ENCODE results near the gene TMEM170A.
"Not testable (repeated sequence)": the region's sequence is repeated elsewhere in the genome, so short reads cannot be mapped to it uniquely, and the experiment has no call there.

Gene TMEM170A

DNA sequence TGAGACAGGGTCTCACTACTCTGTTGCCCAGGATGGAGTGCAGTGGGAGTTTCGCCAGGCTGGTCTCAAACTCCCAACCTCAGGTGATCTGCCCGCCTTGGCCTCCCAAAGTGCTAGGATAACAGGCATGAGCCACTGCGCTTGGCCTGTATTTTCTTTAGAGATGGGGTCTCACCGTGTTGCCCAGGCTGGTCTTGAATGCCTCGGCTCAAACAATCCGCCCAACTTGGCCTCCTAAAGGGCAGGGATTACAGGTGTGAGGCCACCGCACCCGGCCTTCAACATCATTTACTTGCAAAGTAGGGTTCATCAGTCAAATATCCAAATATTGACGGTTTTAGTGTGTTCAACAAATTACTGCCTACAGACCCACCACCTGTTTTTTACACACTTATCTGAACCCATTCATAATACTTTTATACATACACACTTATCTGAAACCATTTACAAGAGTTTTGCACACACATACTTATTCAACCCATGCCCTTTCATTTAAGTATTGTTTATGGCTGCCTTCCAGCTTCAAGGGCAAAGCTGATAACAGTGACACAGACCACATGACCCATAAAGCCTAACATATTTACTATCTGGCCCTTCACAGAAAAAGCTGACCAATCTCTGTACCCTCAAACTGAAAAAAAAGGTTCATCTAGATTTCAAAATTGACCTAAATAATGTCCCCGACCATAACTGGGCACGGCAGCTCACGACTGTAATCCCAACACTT, 11.9 kb downstream of the TMEM170A start:
- no peak for DNase-seq

- no peak for DNase-seq
These were observed 18.1 kb downstream of the TMEM170A start for GRCh38 chr16:75446416-75446815.

DNA sequence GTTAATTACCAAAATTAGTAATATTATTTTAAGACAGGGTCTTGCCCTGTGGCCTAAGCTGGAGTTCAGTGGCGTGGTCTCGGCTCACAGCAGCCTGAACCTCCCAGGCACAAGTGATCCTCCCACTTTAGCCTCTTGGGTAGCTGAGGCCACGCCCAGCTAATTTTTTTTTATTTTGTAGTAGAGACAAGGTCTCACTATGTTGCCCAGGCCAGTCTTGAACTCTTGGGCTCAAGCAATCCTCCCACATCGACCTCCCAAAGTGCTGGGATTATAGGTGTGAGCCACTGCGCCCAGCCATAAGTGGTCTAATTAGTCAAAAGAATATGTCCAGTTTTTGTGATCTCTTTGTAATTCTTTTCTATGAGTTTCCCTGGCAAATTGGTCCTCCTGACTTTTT, 19.2 kb downstream of the TMEM170A start:
- DNase-seq = no peak

DNA sequence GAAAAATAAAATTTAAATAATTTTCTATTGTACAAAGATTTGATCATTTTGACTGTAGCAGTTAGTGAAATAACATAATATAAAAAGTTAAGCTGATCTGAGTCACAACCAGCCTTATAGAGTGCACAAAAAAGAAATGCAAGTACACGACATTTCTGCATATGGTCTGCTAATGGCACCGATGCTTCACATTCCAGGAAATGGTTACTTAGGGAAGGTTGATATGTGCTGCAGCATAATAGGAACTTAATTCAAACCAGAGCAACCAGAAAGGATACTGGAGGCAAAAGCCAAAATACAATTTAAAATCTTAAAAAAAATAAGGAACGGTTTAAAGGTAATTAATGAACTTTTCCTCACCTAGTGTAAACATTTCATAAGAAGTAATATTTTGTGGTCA, 21.2 kb downstream of the TMEM170A start:
- no peak for DNase-seq

DNA sequence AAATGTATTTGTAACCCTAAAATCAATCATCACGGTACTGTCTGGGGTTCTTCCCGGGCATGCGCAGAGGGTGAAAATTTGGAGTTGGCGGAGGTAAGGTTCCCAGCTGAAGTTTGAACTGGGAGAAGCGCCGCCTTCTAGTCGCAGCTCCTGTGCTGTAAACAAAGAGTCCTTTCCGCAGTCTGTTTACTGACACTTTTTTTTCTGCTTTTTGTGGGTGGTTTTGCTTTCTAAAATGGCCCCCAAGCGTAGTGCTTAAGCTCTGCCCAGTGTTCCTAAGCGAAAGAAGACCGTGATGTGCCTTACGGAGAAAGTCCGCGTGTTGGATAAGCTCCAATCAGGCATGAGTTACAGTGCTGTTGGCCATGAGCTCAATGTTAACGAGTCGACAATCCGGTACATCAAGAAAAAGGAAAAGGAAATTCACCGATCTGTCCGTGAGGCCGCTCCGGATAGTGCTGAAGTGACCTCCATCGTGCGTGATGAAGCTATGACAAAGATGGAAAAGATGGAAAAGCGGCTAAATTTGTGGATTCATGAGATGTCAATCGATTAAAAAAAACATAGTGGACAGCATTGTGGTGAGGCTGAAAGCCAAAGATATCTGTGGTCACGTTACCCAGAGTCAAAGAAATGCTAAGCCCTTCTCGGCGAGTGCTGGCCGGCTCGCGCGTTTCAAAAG, 30.6 kb downstream of the TMEM170A start:
- DNase-seq = no peak

DNA sequence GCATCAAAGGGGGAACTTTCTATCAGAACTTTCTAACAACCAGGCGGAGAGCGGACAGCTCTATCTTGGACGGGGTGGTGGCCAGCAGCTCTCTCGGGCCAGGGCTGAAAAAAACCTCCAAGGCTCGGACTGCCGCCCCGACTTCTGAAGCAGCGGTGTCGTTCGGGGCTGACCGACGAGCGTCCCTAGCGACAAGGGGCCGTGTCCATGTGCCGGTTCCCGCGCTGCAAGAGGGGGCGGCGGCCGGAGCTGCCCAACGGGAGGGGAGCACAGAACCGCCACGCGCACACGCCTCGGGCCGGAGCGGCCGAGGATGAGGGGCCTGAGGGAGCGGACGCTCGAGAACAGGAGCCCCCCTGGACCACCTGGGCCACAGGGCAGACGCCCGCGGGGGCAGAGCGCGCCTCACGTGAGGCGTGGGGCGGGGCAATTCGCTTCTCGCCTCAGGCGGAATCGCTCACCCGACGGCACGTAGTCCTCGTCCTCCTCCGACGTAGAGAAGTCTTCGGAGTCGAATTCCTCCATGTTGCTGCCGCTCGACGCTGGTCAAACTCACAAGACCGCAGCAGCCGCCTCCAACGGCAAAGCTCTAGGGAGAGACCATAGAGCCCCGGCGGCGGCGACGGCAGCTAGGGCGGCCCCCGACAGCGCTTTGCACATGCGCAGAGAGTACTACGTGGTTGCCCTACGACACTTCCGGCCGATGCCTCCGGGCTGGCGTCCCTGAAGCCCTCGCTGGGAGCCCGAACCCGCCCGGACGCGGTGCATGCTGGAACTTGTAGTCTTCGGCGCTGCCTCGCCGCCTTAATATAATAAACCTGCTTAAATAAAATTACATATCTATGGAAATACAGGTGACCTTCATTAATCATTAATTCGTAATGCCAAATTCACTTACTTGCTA, 31.4 kb downstream of the TMEM170A start, which contains the start of gene CFDP1:
CFDP1 (minus strand) TSS at position 676 of the 904 bp plus-strand sequence; CDS start at position 525, 151 bp downstream.
- DNase-seq = peak; percentile 93

DNA sequence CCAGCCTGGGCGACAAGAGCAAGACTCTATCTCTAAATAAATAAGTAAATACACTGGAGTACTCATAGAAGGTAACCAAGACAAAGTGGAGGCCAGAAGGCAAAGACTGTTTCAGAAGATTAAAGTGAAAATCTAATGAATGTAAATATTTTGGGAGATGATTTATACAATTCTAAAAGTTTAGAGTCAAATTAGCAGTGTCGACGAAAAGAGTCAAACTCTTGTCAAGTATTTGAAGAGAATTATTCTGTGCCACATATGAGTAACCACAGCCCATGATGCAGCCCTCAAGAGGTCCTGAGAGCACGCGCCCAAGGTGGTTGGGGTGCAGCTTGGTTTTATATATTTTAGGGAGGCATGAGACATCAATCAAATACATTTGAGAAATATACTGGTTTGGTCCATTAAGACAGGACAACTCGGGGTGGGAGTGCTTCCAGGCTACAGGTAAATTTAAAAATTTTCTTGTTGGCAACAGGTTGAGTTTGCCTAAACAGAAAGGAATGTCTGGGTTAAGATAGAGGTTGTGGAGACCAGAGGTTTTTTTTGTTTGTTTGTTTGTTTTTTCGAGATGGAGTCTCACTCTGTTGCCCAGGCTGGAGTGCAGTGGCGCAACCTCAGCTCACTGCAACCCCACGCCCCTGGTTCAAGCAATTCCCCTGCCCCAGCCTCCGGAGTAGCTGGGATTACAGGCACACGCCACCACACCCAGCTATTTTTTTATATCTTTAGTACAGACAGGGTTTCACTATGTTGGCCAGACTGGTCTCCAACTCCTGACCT, 34.7 kb downstream of the TMEM170A start:
- no peak for DNase-seq

- not testable (repeated sequence) for DNase-seq
These were observed 38.0 kb downstream of the TMEM170A start for GRCh38 chr16:75426524-75426923.

GRCh38 chr16:75424105-75424762, 40.3 kb downstream of the TMEM170A start:
- DNase-seq = not testable (repeated sequence)

DNA sequence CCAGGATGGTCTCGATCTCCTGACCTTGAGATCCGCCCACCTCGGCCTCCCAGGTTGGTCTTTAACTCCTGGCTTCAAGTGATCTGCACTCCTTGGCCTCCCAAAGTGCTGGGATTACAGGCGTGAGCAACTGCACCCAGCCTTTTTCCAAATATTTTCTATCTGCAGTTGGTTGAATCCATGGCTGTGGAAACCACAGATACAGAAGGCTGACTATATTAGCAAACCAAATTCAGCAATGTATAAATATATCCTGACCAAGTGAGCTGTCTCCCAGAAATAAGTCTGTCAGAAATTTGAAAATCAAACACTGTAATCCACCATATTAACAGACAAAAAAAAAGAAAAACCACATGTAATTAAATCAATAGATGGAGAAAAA, 40.8 kb downstream of the TMEM170A start:
- DNase-seq = no peak

DNA sequence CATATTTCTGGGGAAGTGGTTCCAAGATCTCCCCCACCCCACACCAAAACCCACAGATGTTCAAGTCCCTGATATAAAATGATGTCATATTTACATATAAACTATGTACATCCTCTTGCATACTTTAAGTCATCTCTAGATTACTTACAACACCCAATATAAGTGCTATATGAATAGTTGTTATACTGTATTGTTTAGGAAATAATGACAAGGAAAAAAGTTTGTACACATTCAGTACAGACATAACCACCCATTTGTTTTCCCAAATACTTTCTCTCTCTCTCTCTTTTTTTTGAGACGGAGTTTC, 42.7 kb downstream of the TMEM170A start:
- DNase-seq = no peak

- DNase-seq = no peak
These were observed 43.3 kb downstream of the TMEM170A start for GRCh38 chr16:75420987-75421819.

- no peak for DNase-seq
These were observed 47.5 kb downstream of the TMEM170A start for GRCh38 chr16:75416904-75417565.

GRCh38 chr16:75415169-75415905, 49.2 kb downstream of the TMEM170A start:
- DNase-seq = no peak

DNA sequence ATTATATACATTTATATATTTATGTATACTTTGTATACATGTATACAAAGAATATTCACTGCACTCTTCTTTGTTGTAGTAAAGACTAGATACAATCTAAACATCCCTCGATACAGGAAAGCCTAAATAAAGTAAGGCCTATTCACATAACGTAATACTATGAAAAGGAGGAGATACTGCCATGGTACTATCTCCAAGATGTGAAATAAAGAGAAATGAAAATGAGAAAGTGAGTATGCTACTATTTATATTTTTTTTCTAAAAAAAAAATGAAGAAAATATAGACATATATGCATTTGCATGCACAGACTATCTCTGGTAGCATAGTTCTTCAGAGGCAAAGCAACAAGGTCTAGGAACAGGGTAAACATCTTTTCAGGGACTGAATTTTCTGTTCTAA, 50.5 kb downstream of the TMEM170A start:
- DNase-seq = no peak

GRCh38 chr16:75406943-75407342, 57.5 kb downstream of the TMEM170A start:
- no peak for DNase-seq

DNA sequence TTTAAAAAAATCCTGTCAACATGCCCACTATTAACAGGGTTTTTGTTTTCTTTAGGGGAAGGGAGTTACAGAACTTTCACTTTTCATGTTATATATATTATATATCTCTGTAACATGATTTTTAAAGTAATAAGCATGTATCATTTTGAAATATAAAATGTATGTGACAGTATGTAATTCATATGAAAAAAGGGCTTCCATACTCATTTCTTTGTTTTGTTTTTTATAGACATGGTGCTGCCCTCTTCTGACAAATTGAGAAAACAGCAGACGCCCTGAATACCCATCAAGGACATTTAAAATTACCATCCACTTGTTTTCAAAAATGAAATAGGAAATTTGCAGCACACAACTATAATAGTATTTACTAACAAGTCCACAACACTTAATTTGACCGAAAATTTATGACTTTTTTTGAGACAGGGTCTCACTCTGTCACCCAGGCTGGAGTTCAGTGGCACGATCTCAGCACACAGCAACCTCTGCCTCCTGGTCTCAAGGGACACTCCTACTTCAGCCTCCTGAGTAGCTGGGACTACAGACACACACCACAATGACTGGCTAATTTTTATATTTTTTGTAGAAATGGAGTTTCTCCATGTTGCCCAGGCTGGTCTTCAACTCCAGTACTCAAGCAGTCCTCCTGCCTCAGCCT, 61.5 kb downstream of the TMEM170A start:
- DNase-seq = no peak

GRCh38 chr16:75402159-75402820, 62.2 kb downstream of the TMEM170A start:
- DNase-seq = no peak

DNA sequence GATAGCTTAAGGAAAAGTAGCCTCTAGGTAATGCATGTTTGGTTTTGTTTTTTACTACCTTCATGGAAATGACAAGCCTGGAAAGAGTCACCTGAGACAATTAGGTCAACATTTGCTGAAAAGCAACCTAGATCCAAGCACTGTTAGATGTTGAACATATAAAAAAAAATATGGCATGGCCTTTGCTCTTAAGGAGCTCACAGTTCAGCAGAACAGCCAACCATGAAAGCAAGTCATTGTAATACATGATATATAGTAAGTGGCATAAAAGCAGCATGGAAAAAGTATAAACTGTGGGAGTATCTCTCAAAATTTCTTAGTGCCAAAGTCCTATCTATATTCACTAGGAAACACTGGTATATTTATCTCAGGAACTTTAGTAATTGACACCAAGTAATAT, 62.8 kb downstream of the TMEM170A start:
- no peak for DNase-seq
